NCI-H774 (cell line): Measurements from ENCODE around the gene SPDYE4.
A peak's percentile ranks its signal among the peaks of the same experiment; 100 is the strongest.
"Not testable (repeated sequence)": the region's sequence is repeated elsewhere in the genome, so short reads cannot be mapped to it uniquely, and the experiment has no call there.

Experiments used
- DNase-seq: peaks from one replicate; lab custom pipeline; 2025; lab: John Stamatoyannopoulos, UW

The SPDYE4 gene

GRCh38 chr17:8758137-8758596 is at the start of gene SPDYE4:
Gene SPDYE4, minus strand, starts transcription at chr17:8758546. Its CDS starts 164 bp downstream, at chr17:8758382.
- DNase-seq: no peak

- no peak for DNase-seq
These were observed 48.7 kb upstream of the SPDYE4 start for GRCh38 chr17:8806926-8807550.

GRCh38 chr17:8806253-8806925 is 48.0 kb upstream of the SPDYE4 start:
- DNase-seq: no peak

- DNase-seq: not testable (repeated sequence)
These were observed 47.0 kb upstream of the SPDYE4 start for GRCh38 chr17:8805396-8805795.

GRCh38 chr17:8803531-8804420 is 45.4 kb upstream of the SPDYE4 start:
- DNase-seq: no peak

- DNase-seq: no peak
These were observed 42.9 kb upstream of the SPDYE4 start for GRCh38 chr17:8801135-8801840.

GRCh38 chr17:8800656-8801055 is 42.3 kb upstream of the SPDYE4 start:
- no peak for DNase-seq

- DNase-seq: no peak
These were observed 41.3 kb upstream of the SPDYE4 start for GRCh38 chr17:8799570-8800212.

- DNase-seq: peak; percentile 55
These were observed 40.7 kb upstream of the SPDYE4 start, which contains the start of gene MFSD6L for GRCh38 chr17:8798846-8799569. Gene MFSD6L, minus strand, starts transcription at chr17:8799365. Its CDS starts 245 bp downstream, at chr17:8799120.

GRCh38 chr17:8798176-8798845 is 40.0 kb upstream of the SPDYE4 start:
- DNase-seq: no peak

GRCh38 chr17:8797621-8798175 is 39.4 kb upstream of the SPDYE4 start:
- DNase-seq: no peak

GRCh38 chr17:8794636-8795035 is 36.3 kb upstream of the SPDYE4 start:
- DNase-seq: no peak

- no peak for DNase-seq
These were observed 35.3 kb upstream of the SPDYE4 start for GRCh38 chr17:8793649-8794048.

- DNase-seq: no peak
These were observed 34.3 kb upstream of the SPDYE4 start for GRCh38 chr17:8792646-8793045.

- no peak for DNase-seq
These were observed 33.5 kb upstream of the SPDYE4 start for GRCh38 chr17:8791910-8792270.

GRCh38 chr17:8791248-8791909 is 33.0 kb upstream of the SPDYE4 start:
- no peak for DNase-seq

- no peak for DNase-seq
These were observed 31.4 kb upstream of the SPDYE4 start for GRCh38 chr17:8789743-8790142.

GRCh38 chr17:8788998-8789397 is 30.7 kb upstream of the SPDYE4 start:
- no peak for DNase-seq
